Fibroblast of the aortic adventitia (primary cell): ENCODE measurements around the gene CABP5. TPM values are rescaled to one million over a fixed set of nuclear protein-coding genes. Genes with fewer than 3 reads are reported as not detected.
"Not testable (repeated sequence)": the region's sequence is repeated elsewhere in the genome, so short reads cannot be mapped to it uniquely, and the experiment has no call there.

ENCODE experiments used
- DNase-seq: peaks from one replicate; pipeline ENCODE4 v3.0.0-alpha.2; 2010; ENCODE audit warnings: low read depth
- H3K4me3 ChIP-seq: 2 replicates; pipeline ENCODE4 v1.5.1; 2011; ENCODE audit warnings: low read depth, mild to moderate bottlenecking, control low read depth, low read length, moderate library complexity
- CTCF ChIP-seq: IDR thresholded peaks from 2 replicates; pipeline ENCODE4 v1.5.1; 2011; ENCODE audit warnings: mild to moderate bottlenecking, low read length, control low read depth, inconsistent platforms; ENCODE audit not compliant: insufficient read depth
- total RNA-seq: library from RNA; depleted of rRNA; stranded (reverse); fragments of >200 nt; gene quantifications from 2 replicates; pipeline ENCODE4 v1.2.3, GENCODE V29; 2012; ENCODE audit warnings: low replicate concordance

The CABP5 gene
- total RNA-seq, result not detected in 2 replicates

GRCh38 chr19:48043675-48044258 lies at the start of gene CABP5:
Gene CABP5 (minus strand): TSS chr19:48044079. CDS start chr19:48043922, 157 bp downstream.
- no peak within 1 kb of the TSS for H3K4me3 ChIP-seq
- no peak for DNase-seq
- no peak for TF ChIP-seq CTCF

GRCh38 chr19:48091111-48091718 lies 47.3 kb upstream of the CABP5 start:
- not testable (repeated sequence) for H3K4me3 ChIP-seq
- peak; percentile 96 for DNase-seq

GRCh38 chr19:48090281-48090802 lies 46.5 kb upstream of the CABP5 start:
- no peak overlapping the region for H3K4me3 ChIP-seq
- TF ChIP-seq CTCF, result no peak
- DNase-seq, result no peak

- not testable (repeated sequence) for H3K4me3 ChIP-seq, DNase-seq
Observed at GRCh38 chr19:48088991-48089390, 45.1 kb upstream of the CABP5 start.

- no peak overlapping the region for H3K4me3 ChIP-seq
- DNase-seq, result no peak
- no peak for TF ChIP-seq CTCF
Observed at GRCh38 chr19:48085904-48086864, 42.3 kb upstream of the CABP5 start.

GRCh38 chr19:48085076-48085475 lies 41.2 kb upstream of the CABP5 start:
- no peak for TF ChIP-seq CTCF
- no peak overlapping the region for H3K4me3 ChIP-seq
- no peak for DNase-seq

- TF ChIP-seq CTCF, result no peak
- DNase-seq, result peak; percentile 19
- H3K4me3 ChIP-seq, result no peak overlapping the region
Observed at GRCh38 chr19:48081106-48081505, 37.2 kb upstream of the CABP5 start.

- DNase-seq, result not testable (repeated sequence)
Observed at GRCh38 chr19:48070177-48070769, 26.4 kb upstream of the CABP5 start.

More at GRCh38 chr19:48070177-48070769, 26.4 kb upstream of the CABP5 start:
- H3K4me3 ChIP-seq, result not testable (repeated sequence)
